Measurements from ENCODE around the gene FRMD4A. TPM values are rescaled to one million over a fixed set of nuclear protein-coding genes. Genes with fewer than 3 reads are reported as not detected.

Gene FRMD4A
- total and polyA plus RNA-seq, 2 experiments from 2014 or later: 3.7 to 12.6 TPM

- peaks cover 12% of the 10 kb centered on the region for H3K4me1 ChIP-seq (ENCODE audit: low read depth)
- no peaks in the 10 kb centered on the region for H3K27me3 ChIP-seq
- no peak for DNase-seq (ENCODE audit: low read depth in 1 of 2, low spot score in 1 of 2)
- H3K4me3 ChIP-seq: no peak overlapping the region
- no peaks in the 10 kb centered on the region for H3K9me3 ChIP-seq (ENCODE audit: low read depth)
- no peaks in the 10 kb centered on the region for H3K36me3 ChIP-seq
- no peak overlapping the region for H3K27ac ChIP-seq
- TF ChIP-seq, protein P1, sequence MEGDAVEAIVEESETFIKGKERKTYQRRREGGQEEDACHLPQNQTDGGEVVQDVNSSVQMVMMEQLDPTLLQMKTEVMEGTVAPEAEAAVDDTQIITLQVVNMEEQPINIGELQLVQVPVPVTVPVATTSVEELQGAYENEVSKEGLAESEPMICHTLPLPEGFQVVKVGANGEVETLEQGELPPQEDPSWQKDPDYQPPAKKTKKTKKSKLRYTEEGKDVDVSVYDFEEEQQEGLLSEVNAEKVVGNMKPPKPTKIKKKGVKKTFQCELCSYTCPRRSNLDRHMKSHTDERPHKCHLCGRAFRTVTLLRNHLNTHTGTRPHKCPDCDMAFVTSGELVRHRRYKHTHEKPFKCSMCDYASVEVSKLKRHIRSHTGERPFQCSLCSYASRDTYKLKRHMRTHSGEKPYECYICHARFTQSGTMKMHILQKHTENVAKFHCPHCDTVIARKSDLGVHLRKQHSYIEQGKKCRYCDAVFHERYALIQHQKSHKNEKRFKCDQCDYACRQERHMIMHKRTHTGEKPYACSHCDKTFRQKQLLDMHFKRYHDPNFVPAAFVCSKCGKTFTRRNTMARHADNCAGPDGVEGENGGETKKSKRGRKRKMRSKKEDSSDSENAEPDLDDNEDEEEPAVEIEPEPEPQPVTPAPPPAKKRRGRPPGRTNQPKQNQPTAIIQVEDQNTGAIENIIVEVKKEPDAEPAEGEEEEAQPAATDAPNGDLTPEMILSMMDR (IDR thresholded peaks at IDR 0.05; ENCODE audit: low read depth, low read length): no peak
These were observed 528.8 kb downstream of the FRMD4A start for GRCh38 chr10:13801907-13802288.

DNA sequence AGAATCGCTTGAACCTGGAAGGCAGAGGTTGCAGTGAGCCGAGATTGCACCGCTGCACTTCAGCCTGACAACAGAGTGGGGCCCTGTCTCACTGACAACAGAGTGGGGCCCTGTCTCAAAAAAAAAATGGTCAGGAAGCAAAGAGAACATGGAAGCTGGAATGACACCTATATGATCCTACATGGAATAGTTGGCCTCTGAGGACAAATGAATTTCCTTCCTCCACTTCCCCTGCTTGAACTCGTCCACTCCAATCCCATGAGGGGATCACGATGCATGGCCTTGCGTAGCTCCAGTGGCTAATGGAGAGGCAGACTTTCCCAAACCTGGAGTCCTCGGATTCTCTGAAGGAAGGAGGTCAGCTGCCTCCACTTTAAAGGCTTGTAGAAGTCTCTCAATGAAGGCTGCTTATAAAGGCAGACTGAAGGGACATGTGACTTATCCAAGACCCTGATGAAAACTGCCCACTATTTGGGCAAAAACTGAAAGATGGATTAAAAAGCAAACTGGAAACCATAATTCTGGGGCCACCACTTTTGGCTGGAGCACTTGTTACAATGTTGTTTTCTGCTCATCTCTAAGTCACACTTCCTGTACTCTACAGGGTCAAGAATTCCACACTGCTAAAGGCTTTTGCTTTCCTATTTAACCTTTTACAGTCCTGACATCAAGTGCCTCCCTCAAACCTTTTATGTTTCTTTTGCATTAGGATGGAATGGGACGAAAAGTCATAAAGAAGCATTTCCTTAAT is 529.4 kb downstream of the FRMD4A start:
- TF ChIP-seq, protein P1 (IDR thresholded peaks at IDR 0.05; ENCODE audit: low read depth, low read length): no peak
- no peaks in the 10 kb centered on the region for H3K36me3 ChIP-seq

DNA sequence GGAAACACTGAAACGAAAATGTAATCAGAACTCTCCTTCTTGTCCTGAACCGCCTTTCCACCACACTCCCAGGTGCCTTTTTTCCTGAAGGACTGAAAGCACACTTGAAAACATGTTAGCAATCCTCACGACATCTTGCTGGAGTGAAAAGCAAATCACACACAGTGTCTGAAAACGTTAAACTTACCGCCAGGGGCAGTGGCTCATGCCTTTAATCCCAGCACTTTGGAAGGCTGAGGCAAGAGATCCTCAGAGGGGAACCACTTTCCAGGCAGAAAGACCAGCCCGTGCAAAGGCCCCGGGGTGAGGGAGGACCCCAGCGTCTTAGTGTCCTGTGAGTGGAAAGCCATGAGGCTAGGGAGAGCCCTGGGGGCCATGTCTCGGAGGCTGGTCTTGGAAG is 533.6 kb downstream of the FRMD4A start:
- no peaks in the 10 kb centered on the region for H3K36me3 ChIP-seq
- no peak for DNase-seq (ENCODE audit: low read depth in 1 of 2, low spot score in 1 of 2)
- H3K4me1 ChIP-seq (ENCODE audit: low read depth): peaks cover 3% of the 10 kb centered on the region
- H3K27ac ChIP-seq: no peak overlapping the region
- H3K4me3 ChIP-seq: no peak overlapping the region
- TF ChIP-seq, protein P1 (IDR thresholded peaks at IDR 0.05; ENCODE audit: low read depth, low read length): no peak
- no peaks in the 10 kb centered on the region for H3K9me3 ChIP-seq (ENCODE audit: low read depth)
- no peaks in the 10 kb centered on the region for H3K27me3 ChIP-seq

More for the DNA sequence above, 529.4 kb downstream of the FRMD4A start:
- Histone ChIP-seq H3K4me1 (ENCODE audit: low read depth) (peaks cover 12% of the 10 kb centered on the region), H3K27me3 (no peaks in the 10 kb centered on the region), H3K9me3 (ENCODE audit: low read depth) (no peaks in the 10 kb centered on the region), H3K4me3 (no peak overlapping the region), H3K27ac (no peak overlapping the region)
- no peak for DNase-seq (ENCODE audit: low read depth in 1 of 2, low spot score in 1 of 2)

DNA sequence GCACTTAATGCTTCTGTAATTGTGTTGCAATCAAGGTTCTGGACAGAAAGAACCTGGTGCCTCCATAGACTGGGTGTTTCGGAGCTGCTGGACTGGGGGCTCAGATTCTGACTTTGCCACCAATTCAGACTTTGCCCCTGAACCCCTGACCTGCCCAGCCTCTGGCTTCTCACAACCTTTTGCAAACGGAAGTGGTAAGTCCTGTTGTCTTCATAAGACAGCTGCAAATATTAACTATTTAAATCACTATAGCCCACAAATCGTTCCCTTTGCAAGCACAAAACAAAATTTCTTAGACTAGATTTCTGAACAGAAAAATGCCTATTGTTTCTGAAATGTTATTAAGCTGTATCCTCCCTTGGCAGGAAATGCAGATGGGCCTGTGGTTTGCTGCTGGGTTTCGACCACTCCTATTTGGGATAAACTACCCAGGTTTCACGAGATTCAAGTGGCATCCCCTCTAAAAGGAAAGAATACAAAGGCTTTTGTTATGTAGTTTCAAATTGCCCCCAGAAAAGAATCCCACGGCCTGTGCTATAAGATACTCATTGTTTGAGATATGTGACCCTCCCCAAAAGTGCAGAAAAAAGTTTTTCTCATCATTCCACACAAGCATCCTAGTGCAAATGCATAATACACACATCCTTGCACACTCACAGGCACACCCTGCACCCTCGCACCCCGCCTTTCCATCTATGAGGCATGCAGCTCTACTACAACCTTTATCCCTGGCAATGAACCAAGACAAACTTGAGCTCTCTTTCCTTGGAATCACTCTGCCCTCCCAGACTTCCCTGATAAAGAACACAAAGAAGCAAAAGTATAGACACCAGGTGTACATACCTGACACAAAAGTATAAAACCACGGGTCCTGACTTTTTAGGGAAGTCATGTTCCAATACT is 534.8 kb downstream of the FRMD4A start:
- Histone ChIP-seq H3K27me3 (no peaks in the 10 kb centered on the region), H3K4me3 (no peak overlapping the region), H3K27ac (no peak overlapping the region), H3K9me3 (ENCODE audit: low read depth) (no peaks in the 10 kb centered on the region), H3K4me1 (ENCODE audit: low read depth) (no peaks in the 10 kb centered on the region), H3K36me3 (no peaks in the 10 kb centered on the region)
- no peak for DNase-seq (ENCODE audit: low read depth in 1 of 2, low spot score in 1 of 2)
- TF ChIP-seq, protein P1 (IDR thresholded peaks at IDR 0.05; ENCODE audit: low read depth, low read length): no peak

DNA sequence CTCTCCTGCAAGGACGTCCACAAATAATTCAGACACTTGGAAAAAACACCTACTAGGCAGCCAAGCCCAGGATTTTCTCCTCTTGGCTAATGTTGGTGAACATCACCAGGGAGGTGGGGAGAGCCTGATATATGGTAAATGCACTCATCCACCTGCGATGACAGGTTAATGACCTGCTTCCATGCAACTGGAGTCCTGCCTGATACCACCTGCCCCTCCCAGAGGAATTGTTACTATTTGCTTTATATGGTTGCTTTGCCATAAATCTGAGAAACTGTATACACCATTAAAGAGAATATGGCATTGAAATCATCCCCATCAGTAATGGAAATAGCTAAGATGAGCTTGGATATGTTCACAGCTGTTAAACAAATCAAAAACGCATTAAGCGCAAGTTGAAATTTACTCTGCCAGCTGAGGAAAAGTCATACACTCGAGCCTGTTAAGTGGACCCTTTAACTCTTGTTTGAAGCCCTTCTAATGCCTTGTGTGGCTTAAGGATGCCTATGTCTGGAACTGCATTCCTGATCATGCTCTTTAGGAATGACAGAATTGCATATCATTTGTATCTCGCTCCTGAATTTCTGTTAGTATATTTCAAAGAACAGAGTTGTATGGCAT is 535.6 kb downstream of the FRMD4A start:
- Histone ChIP-seq H3K4me1 (ENCODE audit: low read depth) (no peaks in the 10 kb centered on the region), H3K27me3 (no peaks in the 10 kb centered on the region), H3K36me3 (no peaks in the 10 kb centered on the region), H3K4me3 (no peak overlapping the region), H3K27ac (no peak overlapping the region), H3K9me3 (ENCODE audit: low read depth) (no peaks in the 10 kb centered on the region)
- peak in 1 of 2 donors; percentile 40 for DNase-seq (ENCODE audit: low read depth in 1 of 2, low spot score in 1 of 2)
- TF ChIP-seq, protein P1 (IDR thresholded peaks at IDR 0.05; ENCODE audit: low read depth, low read length): no peak
